H1 (cell line): Measurements from ENCODE around the gene TMEM108. TPM values are rescaled to one million over a fixed set of nuclear protein-coding genes. Genes with fewer than 3 reads are reported as not detected.

ENCODE experiments used
- CTCF ChIA-PET: fragments of 300-600 bp; sonication (Branson Sonifier 250); formaldehyde crosslinking; loops from one replicate; lab custom pipeline; 2021; ENCODE audit not compliant: partially characterized antibody; lab: Charles Lee
- POLR2A ChIA-PET: fragments of 300-600 bp; sonication (Branson Sonifier 250); formaldehyde crosslinking; loops from one replicate; lab custom pipeline; 2021; ENCODE audit warnings: inconsistent platforms; ENCODE audit not compliant: partially characterized antibody; lab: Charles Lee
- DNase-seq, 2 experiments: peaks; one replicate each; pipeline versions ENCODE4 v3.0.0 to v3.0.0-alpha.2; 2010 to 2022; ENCODE audit warnings: low spot score in 2 of 2, low read depth in 1 of 2, mixed read lengths in 1 of 2
- FAIRE-seq: peaks from 2 replicates; lab custom pipeline; 2011; peaks lifted over from hg19 to GRCh38; lab: Jason Lieb, UNC
- H2AFZ ChIP-seq: 2 replicates; pipeline ENCODE4 v1.8.1; 2012; ENCODE audit warnings: low read length, inconsistent platforms
- H2AK5ac ChIP-seq: 2 replicates; pipeline ENCODE4 v1.6.1; 2013; ENCODE audit warnings: low read depth, low read length
- H2BK120ac ChIP-seq: replicated peaks from 2 replicates; pipeline ENCODE3; 2013; ENCODE audit warnings: low read depth, low read length, inconsistent platforms
- H2BK12ac ChIP-seq: 2 replicates; pipeline ENCODE4 v1.6.1; 2013; ENCODE audit warnings: low read depth, low read length
- H2BK15ac ChIP-seq: 2 replicates; pipeline ENCODE4 v1.6.1; 2013; ENCODE audit warnings: low read length
- H2BK20ac ChIP-seq: 2 replicates; pipeline ENCODE4 v1.6.1; 2013; ENCODE audit warnings: low read length
- H2BK5ac ChIP-seq: 2 replicates; pipeline ENCODE4 v1.6.1; 2013; ENCODE audit warnings: low read depth, low read length
- H3K14ac ChIP-seq: 2 replicates; pipeline ENCODE4 v1.6.1; 2013; ENCODE audit warnings: inconsistent platforms; ENCODE audit not compliant: insufficient read length
- H3K18ac ChIP-seq: 2 replicates; pipeline ENCODE4 v1.6.1; 2013; ENCODE audit warnings: low read length; ENCODE audit errors: extremely low read depth
- H3K23ac ChIP-seq: 2 replicates; pipeline ENCODE4 v1.6.1; 2013; ENCODE audit warnings: inconsistent platforms; ENCODE audit not compliant: insufficient read length
- H3K23me2 ChIP-seq: 2 replicates; pipeline ENCODE4 v1.6.1; 2013; ENCODE audit warnings: low read depth, low read length
- H3K27ac ChIP-seq: 2 replicates; pipeline ENCODE4 v1.6.1; 2011; ENCODE audit warnings: low read depth, low read length, inconsistent platforms
- H3K27me3 ChIP-seq, 4 experiments: replicated peaks in 1 of 4; 1 replicate in 1 of 4; 2 replicates in 3 of 4; pipeline versions ENCODE4 v1.6.1 to v1.8.1; 2011 to 2013; ENCODE audit warnings: low read length in 3 of 4, mild to moderate bottlenecking in 3 of 4, inconsistent platforms in 2 of 4, mixed read lengths in 2 of 4, moderate library complexity in 1 of 4; ENCODE audit not compliant: control insufficient read depth in 3 of 4, insufficient read depth in 3 of 4; ENCODE audit errors: extremely low read depth in 1 of 4
- H3K36me3 ChIP-seq, 4 experiments: 2 replicates each; pipeline versions ENCODE4 v1.6.1 to v1.8.1; 2011 to 2013; ENCODE audit warnings: mild to moderate bottlenecking in 4 of 4, low read length in 3 of 4, moderate library complexity in 2 of 4, control low read depth in 1 of 4, inconsistent platforms in 1 of 4; ENCODE audit not compliant: insufficient read depth in 4 of 4, control insufficient read depth in 2 of 4
- H3K4ac ChIP-seq: replicated peaks from 2 replicates; pipeline ENCODE3; 2013; ENCODE audit warnings: low read length, low read depth, mixed read lengths, inconsistent platforms; ENCODE audit not compliant: insufficient read length
- H3K4me1 ChIP-seq, 4 experiments: replicated peaks in 1 of 4; 1 replicate in 1 of 4; 2 replicates in 3 of 4; pipeline versions ENCODE4 v1.6.1 to v1.8.1; 2011 to 2013; ENCODE audit warnings: low read length in 3 of 4, inconsistent platforms in 2 of 4, mixed read lengths in 1 of 4; ENCODE audit not compliant: insufficient read depth in 4 of 4, control insufficient read depth in 3 of 4
- H3K4me2 ChIP-seq, 2 experiments: 2 replicates each; pipeline versions ENCODE4 v1.6.1 to v1.8.1; 2011 to 2013; ENCODE audit warnings: low read depth in 2 of 2, low read length in 2 of 2, control low read depth in 1 of 2, inconsistent platforms in 1 of 2, mild to moderate bottlenecking in 1 of 2; ENCODE audit not compliant: insufficient read depth in 1 of 2
- H3K4me3 ChIP-seq, 4 experiments: fragments of 200-600, 300-600 bp in 1 of 4; sonication (generic), shearing (Covaris generic), sonication (Bioruptor Twin) in 1 of 4; 2 replicates each; pipeline versions ENCODE4 v1.5.1 to v1.8.1; 2011 to 2016; ENCODE audit warnings: low read length in 4 of 4, low read depth in 3 of 4, control low read depth in 2 of 4, inconsistent platforms in 2 of 4, mild to moderate bottlenecking in 2 of 4, mixed read lengths in 1 of 4, moderate library complexity in 1 of 4; ENCODE audit not compliant: insufficient read depth in 2 of 4; ENCODE audit errors: extremely low read depth in 1 of 4
- H3K56ac ChIP-seq: replicated peaks from 2 replicates; pipeline ENCODE3; 2013; ENCODE audit warnings: low read depth, mild to moderate bottlenecking, mixed read lengths, low read length, inconsistent platforms; ENCODE audit not compliant: insufficient read length
- H3K79me1 ChIP-seq: 2 replicates; pipeline ENCODE4 v1.6.1; 2013; ENCODE audit warnings: low read depth, low read length, control low read depth
- H3K79me2 ChIP-seq, 2 experiments: 2 replicates each; pipeline versions ENCODE4 v1.6.1 to v1.8.1; 2012 to 2013; ENCODE audit warnings: low read length in 2 of 2, mild to moderate bottlenecking in 2 of 2, inconsistent platforms in 1 of 2; ENCODE audit not compliant: insufficient read depth in 2 of 2, control insufficient read depth in 1 of 2
- H3K9ac ChIP-seq, 4 experiments: replicated peaks in 1 of 4; 1 replicate in 1 of 4; 2 replicates in 3 of 4; pipeline versions ENCODE4 v1.6.1 to v1.8.1; 2011 to 2013; ENCODE audit warnings: low read depth in 3 of 4, low read length in 3 of 4, control low read depth in 2 of 4, mild to moderate bottlenecking in 2 of 4, moderate library complexity in 2 of 4, inconsistent platforms in 1 of 4; ENCODE audit errors: extremely low read depth in 1 of 4
- H3K9me3 ChIP-seq, 2 experiments: 2 replicates each; pipeline versions ENCODE4 v1.6.1 to v1.8.1; 2012 to 2013; ENCODE audit warnings: mild to moderate bottlenecking in 2 of 2, moderate library complexity in 2 of 2, control low read depth in 1 of 2, inconsistent platforms in 1 of 2, low read depth in 1 of 2, low read length in 1 of 2, mixed read lengths in 1 of 2; ENCODE audit not compliant: insufficient read depth in 2 of 2
- H4K20me1 ChIP-seq, 2 experiments: replicated peaks in 1 of 2; 2 replicates each; pipeline versions ENCODE3 to v1.8.1; 2011 to 2013; ENCODE audit warnings: inconsistent platforms in 2 of 2, low read length in 2 of 2, mild to moderate bottlenecking in 1 of 2; ENCODE audit not compliant: insufficient read depth in 2 of 2, control insufficient read depth in 1 of 2
- H4K5ac ChIP-seq: 2 replicates; pipeline ENCODE4 v1.6.1; 2013; ENCODE audit warnings: low read length, low read depth, mixed read lengths, inconsistent platforms; ENCODE audit not compliant: insufficient read length
- H4K8ac ChIP-seq: 2 replicates; pipeline ENCODE4 v1.8.0; 2013; ENCODE audit warnings: mild to moderate bottlenecking, moderate library complexity, low read length, inconsistent platforms; ENCODE audit not compliant: insufficient read depth; ENCODE audit errors: extremely low read depth
- H4K91ac ChIP-seq: replicated peaks from 2 replicates; pipeline ENCODE3; 2013; ENCODE audit warnings: low read length, mixed read lengths, inconsistent platforms; ENCODE audit not compliant: insufficient read length
- BCL11A ChIP-seq, 2 experiments: IDR thresholded peaks; one replicate each; pipeline ENCODE4 v1.6.1; 2011; ENCODE audit warnings: low read depth in 2 of 2, low read length in 2 of 2, mild to moderate bottlenecking in 2 of 2
- CBX8 ChIP-seq: fragments of 300-800, 300-1000 bp; sonication (generic); IDR thresholded peaks from 2 replicates; pipeline ENCODE4 v1.7.1; 2016; ENCODE audit warnings: low read depth, low read length, borderline replicate concordance
- HDAC2 ChIP-seq, 2 experiments: fragments of 300-600 bp in 1 of 2; sonication (generic) in 1 of 2; IDR thresholded peaks; 2 replicates each; pipeline ENCODE4 v1.6.1; 2011 to 2012; ENCODE audit warnings: low read depth in 2 of 2, low read length in 2 of 2, mild to moderate bottlenecking in 2 of 2, moderate library complexity in 2 of 2, borderline replicate concordance in 1 of 2, inconsistent platforms in 1 of 2
- NANOG ChIP-seq: IDR thresholded peaks from 2 replicates; pipeline ENCODE4 v1.6.1; 2011; ENCODE audit warnings: low read length, low read depth, mild to moderate bottlenecking, inconsistent platforms; ENCODE audit not compliant: insufficient read depth, poor library complexity, severe bottlenecking
- SIRT6 ChIP-seq: IDR thresholded peaks from one replicate; pipeline ENCODE4 v1.7.1; 2012; ENCODE audit warnings: low read length, inconsistent platforms
- SP2 ChIP-seq: IDR thresholded peaks from 2 replicates; pipeline ENCODE4 v1.6.1; 2012; ENCODE audit warnings: mild to moderate bottlenecking, low read length, inconsistent platforms
- SUZ12 ChIP-seq: fragments of 200-600 bp; sonication (generic); IDR thresholded peaks from 2 replicates; pipeline ENCODE4 v1.6.1; 2012; ENCODE audit warnings: mild to moderate bottlenecking, inconsistent platforms, low read length, moderate library complexity, mixed read lengths
- ZNF274 ChIP-seq: IDR thresholded peaks from 2 replicates; pipeline ENCODE4 v1.7.0; 2012; ENCODE audit warnings: low read length, borderline replicate concordance; ENCODE audit errors: extremely low read depth
- WGBS, 2 experiments: shearing (Covaris generic) in 1 of 2; methylation state at CpG; one replicate each; pipeline versions ENCODE4 v1.1.6 to v1.1.7; 2013 to 2015; ENCODE audit warnings: low lambda C conversion rate in 2 of 2, mixed read lengths in 2 of 2, inconsistent platforms in 1 of 2, low coverage in 1 of 2, missing lambda C conversion rate in 1 of 2; ENCODE audit not compliant: insufficient replicate concordance in 2 of 2, insufficient coverage in 1 of 2, insufficient read length in 1 of 2; ENCODE audit errors: extremely low coverage in 1 of 2, missing lambda C conversion rate in 1 of 2; 5-methylcytosine and 5-hydroxymethylcytosine counted together
- polyA plus RNA-seq, 7 experiments: library from polyadenylated mRNA; depleted of rRNA in 3 of 7; stranded (reverse) in 5 of 7; unstranded in 2 of 7; fragments of >200 nt in 5 of 7; fragments of 200-250 nt in 2 of 7; gene quantifications; 1 replicate in 5 of 7; 2 replicates in 1 of 7; 4 replicates in 1 of 7; pipeline versions ENCODE4 v1.2.1 to v1.2.3, GENCODE V29; 2011 to 2013; ENCODE audit warnings: missing spikeins in 2 of 7, mixed read lengths in 2 of 7
- total RNA-seq: library from RNA; stranded (reverse); fragmentation: NEBNext Ultra II Directional; extraction: Animal tissue kit (Norgen Biotek cat#: 25700); gene quantifications from 2 replicates; pipeline ENCODE4 v1.2.1, GENCODE V29; 2021

Gene TMEM108
- total and polyA plus RNA-seq, 2 of the 8 experiments (the other 6 are each of a cell fraction or from before 2014, with no cell fraction given), result 14.3 to 16.2 TPM

- Histone ChIP-seq H3K9me3 (peaks cover 0 to 3% of the 10 kb centered on the region in 2 experiments; a peak in 1 of 4 replicates), H3K4me2 (no peak overlapping the region), H2BK120ac (no peak overlapping the region), H3K9ac (no peak overlapping the region), H2BK15ac (no peak overlapping the region), H2BK20ac (no peak overlapping the region), H3K4ac (no peak overlapping the region), H2AFZ (no peak overlapping the region), H3K23me2 (no peaks in the 10 kb centered on the region), H3K56ac (no peak overlapping the region), H3K18ac (no peak overlapping the region), H3K27me3 (no peaks in the 10 kb centered on the region), H3K14ac (no peak overlapping the region), H3K79me2 (no peaks in the 10 kb centered on the region), H2AK5ac (no peak overlapping the region), H3K23ac (no peak overlapping the region), H3K4me3 (no peak overlapping the region), H3K4me1 (peaks cover 0 to 5% (median 0%) of the 10 kb centered on the region in 4 experiments; a peak in 1 of 7 replicates), H2BK5ac (no peak overlapping the region), H4K8ac (no peak overlapping the region), H4K20me1 (no peaks in the 10 kb centered on the region), H3K36me3 (no peaks in the 10 kb centered on the region), H2BK12ac (no peak overlapping the region), H3K79me1 (no peaks in the 10 kb centered on the region), H4K91ac (no peak overlapping the region), H3K27ac (no peak overlapping the region), H4K5ac (no peak overlapping the region)
- DNase-seq, result no peak
- ChIA-PET POLR2A (no interaction called here), CTCF (no interaction called here)
- WGBS, 2 experiments, result 84% methylated on average over 3 of the region's 3 CpGs; no CpG with 5 or more reads in 1 of the 2 experiments
- no peak for FAIRE-seq
- no peak for TF ChIP-seq NANOG
- no peak for TF ChIP-seq SUZ12
- no peak for TF ChIP-seq CBX8
- no peak for TF ChIP-seq ZNF274
- no peak for TF ChIP-seq HDAC2 (IDR thresholded peaks at IDR 0.05; ENCODE audit: borderline replicate concordance in 1 of 2, low read depth in 2 of 2, low read length in 2 of 2)
- no peak for TF ChIP-seq BCL11A (IDR thresholded peaks at IDR 0.05; ENCODE audit: low read depth in 2 of 2, low read length in 2 of 2)
- no peak for TF ChIP-seq SIRT6
- no peak for TF ChIP-seq SP2
These were observed 189.6 kb downstream of the TMEM108 start for GRCh38 chr3:133227813-133228212.
